ENCODE measurements around the gene KCNQ1.

Gene KCNQ1

DNA sequence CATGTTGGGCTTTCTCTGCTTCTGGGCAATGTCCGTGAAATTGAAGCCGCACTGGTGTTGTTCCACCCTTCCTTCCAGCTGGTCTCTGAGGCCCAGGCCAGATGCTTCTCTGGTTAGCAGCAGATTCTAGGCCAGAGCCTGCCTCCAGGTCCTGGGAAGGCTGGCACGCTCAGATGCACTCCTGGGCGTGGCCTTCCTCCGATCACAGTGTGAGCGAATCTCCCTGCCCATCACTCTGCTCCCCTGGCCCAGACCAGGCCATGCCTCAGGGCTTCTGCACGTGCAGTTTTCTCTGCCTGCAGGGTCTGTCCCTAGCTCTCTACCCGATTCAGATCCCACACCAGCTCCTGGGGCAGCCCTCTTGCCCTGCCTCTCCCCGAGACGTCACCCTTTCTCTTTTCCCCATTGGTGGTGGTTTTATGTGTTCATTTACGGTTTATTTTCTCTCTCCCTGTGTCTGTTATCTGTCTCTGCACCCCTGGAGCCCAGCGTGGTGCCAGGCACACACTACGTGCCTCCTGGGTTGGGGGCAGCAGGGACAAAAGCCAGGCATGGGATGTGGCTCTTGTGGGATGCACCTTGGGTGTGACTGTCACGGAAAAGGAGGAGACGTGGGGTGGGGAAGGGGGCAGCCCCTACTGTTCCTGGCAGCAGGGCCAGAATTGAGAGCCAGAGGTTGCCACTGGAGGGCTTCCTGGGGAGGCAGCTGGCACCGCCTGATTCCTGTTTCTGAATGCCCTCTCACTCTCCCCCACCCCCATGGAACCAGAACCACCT, 66.0 kb downstream of the KCNQ1 start:
- no peak for DNase-seq (ENCODE audit: low spot score)

DNA sequence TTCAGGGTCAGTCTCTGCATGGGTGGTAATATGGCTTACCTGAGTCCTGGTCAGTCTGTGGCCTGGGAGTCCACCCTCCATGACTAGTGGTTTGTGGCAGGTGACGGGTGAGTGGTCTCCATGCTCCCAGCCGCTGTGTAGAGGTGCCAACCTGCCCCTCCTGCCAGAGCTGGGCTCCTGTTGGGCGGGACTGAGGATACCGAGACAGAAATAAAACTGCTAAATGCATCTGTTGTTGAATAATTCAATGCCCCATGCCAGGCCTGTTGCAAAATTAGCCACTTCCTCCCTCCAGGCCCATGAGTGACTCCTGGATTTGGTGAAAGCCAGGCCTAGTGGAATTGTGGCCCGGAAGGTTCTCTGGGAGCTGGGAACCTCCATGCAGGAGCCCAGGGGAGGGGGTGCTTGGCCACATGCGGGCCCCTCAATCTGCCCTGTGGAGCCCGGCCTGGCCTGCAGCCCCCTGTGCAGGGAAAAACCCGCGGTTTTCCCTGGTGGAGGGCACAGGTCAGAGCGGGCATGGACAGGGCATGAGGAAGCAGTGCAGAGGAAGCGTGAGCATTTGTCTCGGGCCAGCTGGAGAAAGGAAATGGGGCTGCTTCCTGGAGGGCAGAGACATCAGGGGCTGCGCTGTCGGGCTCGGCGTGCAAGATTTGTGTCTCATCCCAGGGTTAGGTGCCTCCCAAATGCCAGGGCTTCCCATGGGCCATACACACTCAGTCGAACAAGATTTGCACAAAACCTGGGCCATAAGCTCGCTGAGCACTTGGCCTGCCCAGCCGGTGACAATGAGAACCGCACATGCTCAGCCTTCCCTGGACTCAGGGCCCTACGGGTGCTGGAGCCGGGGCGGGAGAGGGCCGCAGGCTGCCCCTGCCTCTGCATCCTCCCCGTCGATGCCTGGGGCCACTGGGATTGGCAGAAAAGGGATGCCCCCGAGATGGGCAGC, 66.9 kb downstream of the KCNQ1 start:
- peak; percentile 38 for DNase-seq (ENCODE audit: low spot score)

DNA sequence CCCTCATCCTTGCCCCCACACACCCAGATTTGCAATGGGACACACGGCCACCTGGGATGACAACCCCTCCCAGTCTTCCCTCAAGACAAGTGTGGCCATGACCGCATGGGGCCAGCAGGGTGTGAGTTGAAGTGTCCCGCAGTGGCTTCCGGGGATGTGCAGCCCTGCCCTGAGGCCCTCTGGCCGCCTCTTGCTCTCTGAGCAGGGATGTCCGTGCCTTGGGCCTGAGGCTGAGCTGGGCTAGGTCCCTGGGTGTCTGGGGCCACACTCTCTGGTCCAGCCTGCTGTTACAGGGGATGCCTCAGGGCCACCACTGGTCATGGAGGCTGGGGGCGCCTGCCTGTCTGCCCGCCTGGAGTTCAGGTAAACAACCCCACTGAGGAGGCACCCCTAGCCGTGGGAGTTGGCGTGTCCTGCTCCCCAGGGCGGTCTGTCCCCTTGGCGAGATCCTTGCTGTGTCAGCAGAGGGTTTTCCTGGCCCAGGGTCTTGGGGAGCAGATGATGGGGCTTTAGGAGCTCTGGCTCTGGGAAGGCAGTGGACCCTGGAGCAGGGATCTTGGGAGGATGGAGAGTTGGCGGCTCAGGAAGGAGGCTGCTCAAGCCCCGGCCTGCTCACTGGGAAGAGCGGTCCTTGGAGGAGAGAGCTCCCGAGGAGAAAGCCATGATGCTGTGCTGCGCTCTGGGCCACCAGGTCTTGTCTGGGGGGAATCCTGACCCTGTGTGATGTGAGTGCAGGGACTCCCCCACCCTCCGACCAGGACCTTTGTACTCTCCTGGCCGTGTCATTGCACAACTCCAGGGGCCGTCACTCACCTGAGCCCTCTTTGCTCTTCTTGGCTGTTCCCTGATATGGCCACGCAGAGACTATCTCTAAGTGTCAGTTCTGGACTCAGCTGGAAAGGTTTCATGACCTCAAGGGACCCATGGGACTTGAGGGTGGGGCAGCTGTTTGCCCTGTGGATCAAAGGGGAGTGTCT, 67.9 kb downstream of the KCNQ1 start:
- no peak for DNase-seq (ENCODE audit: low spot score)

GRCh38 chr11:2513441-2513840, 68.6 kb downstream of the KCNQ1 start:
- no peak for DNase-seq (ENCODE audit: low spot score)

DNA sequence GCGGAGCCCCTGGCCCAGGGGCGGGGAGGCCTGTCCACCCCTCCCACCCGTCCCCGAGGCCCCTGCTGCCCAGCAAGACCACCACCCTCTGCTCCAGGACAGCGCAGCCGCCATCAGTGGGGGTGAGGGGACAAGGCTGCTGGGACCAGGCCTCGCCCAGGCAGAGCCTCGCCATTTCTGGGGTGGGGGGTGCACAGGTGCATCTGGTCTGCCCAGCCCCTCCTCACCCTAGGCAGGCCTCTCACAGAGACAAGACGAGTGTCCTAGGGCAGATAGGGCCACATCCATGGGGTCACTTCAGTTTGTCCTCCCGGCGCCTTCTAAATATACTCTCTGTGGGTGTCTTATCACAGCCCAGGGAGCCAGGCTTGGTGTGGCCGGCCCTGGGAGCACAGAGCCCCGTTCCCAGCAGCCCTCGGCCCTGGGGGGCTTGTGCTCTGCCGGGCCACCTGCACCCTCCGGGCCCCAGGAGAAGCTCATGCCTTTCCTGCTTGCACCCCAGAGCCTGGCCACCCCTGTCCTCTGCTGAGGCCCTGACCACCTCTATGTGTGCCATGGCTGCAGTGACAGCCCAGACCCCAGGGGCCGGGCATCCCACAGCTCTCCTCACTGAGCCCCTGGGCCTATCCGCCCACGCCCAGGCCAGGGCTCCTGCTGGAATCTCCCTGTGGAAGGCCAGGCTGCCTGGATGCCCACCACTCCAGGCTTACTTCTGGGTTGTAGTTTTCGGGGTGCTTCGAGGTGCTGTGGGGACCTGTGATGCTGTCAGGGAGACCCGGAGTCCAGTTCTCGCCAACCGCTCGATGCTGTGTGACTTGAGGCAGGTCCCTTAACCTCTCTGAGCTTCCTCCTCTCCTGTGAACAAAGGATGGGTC, 70.8 kb downstream of the KCNQ1 start:
- no peak for DNase-seq (ENCODE audit: low spot score)

DNA sequence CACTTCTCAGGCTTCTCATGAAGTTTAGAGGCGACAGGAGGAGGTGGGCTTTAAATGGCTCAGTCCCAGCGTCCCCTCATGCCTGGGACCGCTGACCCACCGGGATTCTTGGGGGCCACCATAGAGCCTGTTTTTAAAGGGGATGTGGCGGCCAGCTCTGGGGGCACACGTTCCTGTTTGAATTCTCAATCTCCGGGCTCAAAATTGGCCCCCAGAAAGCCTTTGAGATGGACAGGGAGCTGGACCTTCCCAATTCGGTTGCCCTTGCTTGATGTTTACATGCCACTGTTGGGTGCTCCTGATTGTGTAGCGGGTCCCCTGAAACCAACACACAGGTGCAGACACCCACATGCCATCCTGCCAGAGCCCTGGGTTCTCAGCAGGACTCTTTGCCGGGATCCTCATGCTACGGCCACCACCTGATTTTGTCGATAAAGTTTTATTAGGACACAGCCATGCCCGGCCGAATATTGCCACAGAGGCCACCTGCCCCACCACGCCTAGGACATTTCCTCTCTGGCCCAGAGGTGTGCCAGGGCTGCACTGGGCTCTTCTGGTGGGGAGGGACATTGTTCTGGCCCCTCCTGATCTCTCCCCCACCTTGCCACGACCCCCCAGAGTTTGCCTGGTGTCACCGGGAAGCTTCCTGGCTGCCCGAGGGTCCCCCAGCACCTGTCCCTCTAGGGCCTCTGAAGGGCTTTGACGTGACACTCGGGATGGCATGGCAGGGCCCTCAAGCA, 71.6 kb downstream of the KCNQ1 start:
- DNase-seq (ENCODE audit: low spot score): no peak

GRCh38 chr11:2517016-2517385, 72.2 kb downstream of the KCNQ1 start:
- DNase-seq (ENCODE audit: low spot score): no peak

DNA sequence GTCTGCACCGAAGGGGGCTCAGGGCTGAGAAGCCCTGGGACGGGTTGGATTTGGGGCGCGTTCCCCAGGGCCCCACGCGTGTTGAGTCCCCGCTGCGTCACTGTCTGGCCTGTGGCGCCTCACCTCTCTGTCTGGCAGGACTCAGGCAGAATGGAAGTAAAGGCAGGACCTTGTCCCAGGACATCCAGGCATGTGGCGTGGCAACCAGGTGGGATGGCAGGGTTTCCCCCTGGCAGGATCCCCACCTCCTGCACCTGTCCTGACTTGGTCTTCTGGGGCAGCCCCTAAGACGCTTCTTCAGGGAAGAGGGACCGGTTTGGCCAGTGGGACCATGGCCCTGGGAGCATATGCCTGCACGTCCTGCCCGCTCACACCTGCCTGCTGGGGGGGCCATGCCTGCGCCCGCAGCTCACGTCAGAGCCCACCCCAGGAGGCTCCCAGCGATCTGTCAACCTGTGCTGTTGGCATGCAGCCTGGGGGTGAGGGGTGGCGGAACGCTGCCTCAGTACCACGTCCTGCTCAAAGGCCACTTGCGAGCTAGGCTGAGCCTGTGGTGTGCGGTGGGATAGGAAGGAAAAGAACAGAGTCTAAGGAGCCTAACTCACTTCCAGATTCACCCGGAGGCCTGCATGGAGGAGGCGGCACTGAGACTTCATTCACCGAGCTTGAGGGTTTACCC, 72.7 kb downstream of the KCNQ1 start:
- DNase-seq (ENCODE audit: low spot score): no peak

GRCh38 chr11:2518111-2518982, 73.5 kb downstream of the KCNQ1 start:
- DNase-seq (ENCODE audit: low spot score): no peak

DNA sequence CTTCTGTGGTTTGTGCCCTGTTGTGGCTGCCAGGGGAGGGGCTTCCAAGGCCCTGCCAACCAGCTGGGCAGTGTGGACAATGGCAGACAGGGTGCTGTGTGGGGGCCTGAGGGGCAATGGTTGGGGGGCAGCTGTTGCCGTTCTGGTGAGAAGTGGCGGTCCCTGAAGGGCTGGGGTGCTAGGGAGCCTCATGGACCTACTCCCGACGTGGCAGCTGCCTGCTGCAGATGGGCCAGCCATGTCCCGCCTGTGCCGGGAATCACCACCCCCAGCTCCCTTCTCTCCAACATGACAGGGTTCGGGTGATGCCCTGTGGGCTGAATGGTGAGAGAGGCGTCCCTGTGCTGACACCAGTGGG, 74.2 kb downstream of the KCNQ1 start:
- DNase-seq (ENCODE audit: low spot score): no peak

GRCh38 chr11:2519517-2519861, 74.7 kb downstream of the KCNQ1 start:
- no peak for DNase-seq (ENCODE audit: low spot score)

DNA sequence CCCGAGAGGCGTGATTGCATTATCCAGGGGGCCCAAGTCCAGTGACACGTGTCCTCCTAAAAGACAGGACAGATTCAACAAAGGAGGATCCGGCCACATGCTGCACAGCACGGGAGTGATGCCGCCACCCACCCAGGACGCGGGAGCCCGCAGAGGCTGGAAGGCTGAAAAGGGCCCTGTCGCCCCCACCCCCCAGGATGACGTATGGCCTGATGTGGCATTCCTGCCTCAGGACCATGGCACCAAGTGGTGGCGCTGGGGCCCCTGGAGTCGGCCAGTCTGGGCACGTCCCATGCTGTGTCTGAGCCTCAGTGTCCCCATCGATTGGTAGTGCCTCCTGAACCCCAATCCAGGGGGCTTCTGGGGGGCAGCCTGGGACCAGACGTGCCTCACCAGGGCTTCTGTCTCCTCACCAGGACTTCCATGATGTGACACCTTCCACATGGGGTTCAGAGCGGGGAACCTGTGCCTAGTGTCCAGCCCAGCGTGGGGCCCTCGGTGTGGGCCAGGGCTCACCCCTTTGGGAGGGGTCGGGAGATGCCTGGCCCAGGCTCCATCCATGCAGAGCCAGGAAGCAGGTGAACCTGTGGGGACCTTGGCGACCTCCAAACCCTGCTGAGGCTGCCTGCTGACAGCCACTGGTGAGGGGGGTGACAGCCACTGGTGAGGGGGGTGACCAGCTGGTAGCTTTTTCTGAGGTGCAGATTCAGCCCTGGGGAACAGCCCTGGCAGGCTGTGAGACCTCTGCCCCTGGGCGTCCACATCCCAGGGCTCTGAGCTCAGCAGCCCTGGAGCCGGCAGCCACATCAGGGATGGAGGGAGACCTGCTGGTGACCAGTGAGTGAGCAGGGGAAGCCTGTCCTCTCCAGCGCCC, 75.3 kb downstream of the KCNQ1 start:
- no peak for DNase-seq (ENCODE audit: low spot score)

GRCh38 chr11:2520736-2521035, 75.9 kb downstream of the KCNQ1 start:
- no peak for DNase-seq (ENCODE audit: low spot score)

GRCh38 chr11:2521081-2521732, 76.4 kb downstream of the KCNQ1 start:
- no peak for DNase-seq (ENCODE audit: low spot score)

- DNase-seq (ENCODE audit: low spot score): no peak
Measured at GRCh38 chr11:2521733-2522630, 77.2 kb downstream of the KCNQ1 start.

GRCh38 chr11:2522631-2523255, 77.9 kb downstream of the KCNQ1 start:
- no peak for DNase-seq (ENCODE audit: low spot score)

All from kidney capillary endothelial cell (primary cell).